A549 (cell line): ENCODE results near the gene KCNK17. TPM values are rescaled to one million over a fixed set of nuclear protein-coding genes. Genes with fewer than 3 reads are reported as not detected.

ENCODE experiments used
- ATAC-seq, 2 experiments: fragments of 200-7000 bp in 1 of 2; fragments of >200 bp in 1 of 2; cut with Nextera tagmentation in 1 of 2; cut with Tn5 transposase in 1 of 2; 3 replicates each; pipeline versions ENCODE4 v1.8.0 to v1.9.1; 2018 to 2020; ENCODE audit warnings: mild to moderate bottlenecking in 1 of 2, moderate library complexity in 1 of 2
- CTCF ChIA-PET: fragments of 300-600 bp; sonication (Branson Sonifier 250); formaldehyde crosslinking; extraction: SDS; loops from one replicate; lab custom pipeline; 2021; ENCODE audit warnings: antibody characterized with exemption, inconsistent platforms; lab: Yijun Ruan, JAX
- POLR2A ChIA-PET: fragments of 350-600 bp; formaldehyde crosslinking; extraction: SDS; loops from one replicate; lab custom pipeline; 2021; ENCODE audit warnings: antibody characterized with exemption, inconsistent platforms; lab: Yijun Ruan, JAX
- DNase-seq, 2 experiments: peaks; one replicate each; pipeline versions ENCODE4 v3.0.0 to v3.0.0-alpha.2; 2011 to 2016; ENCODE audit warnings: low read depth in 1 of 2, low spot score in 1 of 2
- FAIRE-seq: peaks from 2 replicates; lab custom pipeline; 2011; peaks lifted over from hg19 to GRCh38; lab: Jason Lieb, UNC
- H3K27ac ChIP-seq, 2 experiments: fragments of >200 bp; sonication (Bioruptor Twin); formaldehyde crosslinking; 3 replicates each; pipeline ENCODE4 v1.5.1; 2016 to 2017
- H3K4me1 ChIP-seq: fragments of >200 bp; sonication (Bioruptor Twin); formaldehyde crosslinking; 3 replicates; pipeline ENCODE4 v1.6.1; 2016
- H3K4me2 ChIP-seq: fragments of >200 bp; sonication (Bioruptor Twin); formaldehyde crosslinking; 3 replicates; pipeline ENCODE4 v1.6.1; 2016
- H3K4me3 ChIP-seq: fragments of >200 bp; sonication (Bioruptor Twin); formaldehyde crosslinking; 3 replicates; pipeline ENCODE4 v1.5.1; 2016
- H3K9me3 ChIP-seq: fragments of >200 bp; sonication (Bioruptor Twin); formaldehyde crosslinking; 3 replicates; pipeline ENCODE4 v1.6.1; 2016
- CEBPB ChIP-seq, 2 experiments: fragments of >200 bp in 1 of 2; sonication (Bioruptor Twin) in 1 of 2; formaldehyde crosslinking in 1 of 2; IDR thresholded peaks; 2 replicates each; pipeline ENCODE4 v1.6.1; 2012 to 2016
- CHD4 ChIP-seq: fragments of 200-600 bp; sonication (generic); IDR thresholded peaks from 2 replicates; pipeline ENCODE4 v1.6.1; 2016; ENCODE audit warnings: antibody characterized with exemption, mild to moderate bottlenecking, borderline replicate concordance
- EHF ChIP-seq: fragments of 250-450 bp; sonication (Bioruptor Pico); IDR thresholded peaks from 2 replicates; pipeline ENCODE4 v1.5.0; 2020; ENCODE audit warnings: mild to moderate bottlenecking
- EHMT2 ChIP-seq: fragments of 200-600 bp; sonication (generic); IDR thresholded peaks from 2 replicates; pipeline ENCODE4 v1.6.1; 2016; ENCODE audit warnings: antibody characterized with exemption, low read depth, mild to moderate bottlenecking, moderate library complexity
- EP300 ChIP-seq, 2 experiments: fragments of >200 bp; sonication (Bioruptor Twin); formaldehyde crosslinking; IDR thresholded peaks; 2 replicates in 1 of 2; 3 replicates in 1 of 2; pipeline ENCODE4 v1.6.1; 2016 to 2017
- ESRRA ChIP-seq: fragments of 150-350 bp; IDR thresholded peaks from 2 replicates; pipeline ENCODE4 v1.6.1; 2014; ENCODE audit warnings: mild to moderate bottlenecking, low read length, borderline replicate concordance
- FOSB ChIP-seq: fragments of 250-450 bp; sonication (Bioruptor Pico); IDR thresholded peaks from 2 replicates; pipeline ENCODE4 v1.5.0; 2020; ENCODE audit warnings: mild to moderate bottlenecking, moderate library complexity
- HDAC2 ChIP-seq: fragments of 200-600 bp; sonication (generic); IDR thresholded peaks from 2 replicates; pipeline ENCODE4 v1.6.1; 2016
- HEYL ChIP-seq: fragments of 250-450 bp; sonication (Bioruptor Pico); IDR thresholded peaks from 2 replicates; pipeline ENCODE4 v1.8.0; 2021; ENCODE audit warnings: mild to moderate bottlenecking, moderate library complexity
- HOXA7 ChIP-seq: fragments of 250-450 bp; sonication (Bioruptor Pico); IDR thresholded peaks from 2 replicates; pipeline ENCODE4 v1.5.0; 2020; ENCODE audit warnings: mild to moderate bottlenecking, moderate library complexity
- HOXB5 ChIP-seq: fragments of 250-450 bp; sonication (Bioruptor Pico); IDR thresholded peaks from 2 replicates; pipeline ENCODE4 v1.5.0; 2020; ENCODE audit warnings: mild to moderate bottlenecking, moderate library complexity
- JUNB ChIP-seq: fragments of >200 bp; sonication (Bioruptor Twin); formaldehyde crosslinking; IDR thresholded peaks from 2 replicates; pipeline ENCODE4 v1.6.1; 2016
- KDM1A ChIP-seq: fragments of 200-600 bp; sonication (generic); IDR thresholded peaks from 2 replicates; pipeline ENCODE4 v1.6.1; 2016; ENCODE audit warnings: low read depth, mild to moderate bottlenecking
- MAFK ChIP-seq: fragments of 450-650 bp; IDR thresholded peaks from 2 replicates; pipeline ENCODE4 v1.6.1; 2014; ENCODE audit not compliant: partially characterized antibody
- MYC ChIP-seq: IDR thresholded peaks from 2 replicates; pipeline ENCODE4 v1.6.1; 2012; ENCODE audit warnings: mild to moderate bottlenecking, inconsistent platforms, low read length, improper control_type of control experiment, borderline replicate concordance
- NFE2L2 ChIP-seq: fragments of 150-350 bp; conservative IDR thresholded peaks from 2 replicates; pipeline ENCODE4 v1.6.1; 2014; ENCODE audit warnings: low read length
- NPAS2 ChIP-seq: fragments of 250-450 bp; sonication (Bioruptor Pico); IDR thresholded peaks from 2 replicates; pipeline ENCODE4 v1.8.0; 2022; ENCODE audit warnings: mild to moderate bottlenecking, moderate library complexity, borderline replicate concordance
- PHF8 ChIP-seq: fragments of 200-600 bp; sonication (generic); IDR thresholded peaks from 2 replicates; pipeline ENCODE4 v1.6.1; 2016; ENCODE audit warnings: low read depth, mild to moderate bottlenecking, antibody characterized with exemption, moderate library complexity, borderline replicate concordance
- POLR2A ChIP-seq: IDR thresholded peaks from 2 replicates; pipeline ENCODE4 v1.6.1; 2012; ENCODE audit warnings: mild to moderate bottlenecking, low read length
- RAD21 ChIP-seq, 2 experiments: fragments of >200 bp in 1 of 2; sonication (Bioruptor Twin) in 1 of 2; formaldehyde crosslinking in 1 of 2; IDR thresholded peaks in 1 of 2; conservative IDR thresholded peaks in 1 of 2; 2 replicates in 1 of 2; 3 replicates in 1 of 2; pipeline ENCODE4 v1.6.1; 2012 to 2018; ENCODE audit warnings: inconsistent platforms in 1 of 2
- REST ChIP-seq: fragments of 200-600 bp; sonication (generic); IDR thresholded peaks from 2 replicates; pipeline ENCODE4 v1.6.1; 2016; ENCODE audit warnings: antibody characterized with exemption, mild to moderate bottlenecking, moderate library complexity
- RFX5 ChIP-seq: fragments of 450-650 bp; IDR thresholded peaks from 2 replicates; pipeline ENCODE4 v1.7.1; 2014; ENCODE audit warnings: antibody characterized with exemption, mild to moderate bottlenecking, moderate library complexity
- TFCP2L1 ChIP-seq: fragments of 250-450 bp; sonication (Bioruptor Pico); IDR thresholded peaks from 2 replicates; pipeline ENCODE4 v1.5.0; 2021; ENCODE audit warnings: mild to moderate bottlenecking
- TP53 ChIP-seq: fragments of 250-450 bp; sonication (Bioruptor Pico); IDR thresholded peaks from 2 replicates; pipeline ENCODE4 v1.5.0; 2021; ENCODE audit warnings: mild to moderate bottlenecking, moderate library complexity
- ZSCAN20 ChIP-seq: fragments of 250-450 bp; sonication (Bioruptor Pico); IDR thresholded peaks from 2 replicates; pipeline ENCODE4 v1.8.0; 2022; ENCODE audit warnings: mild to moderate bottlenecking, moderate library complexity
- whole genome bisulfite sequencing: methylation state at CpG from one replicate; pipeline ENCODE4 v1.1.6; 2017; ENCODE audit errors: missing lambda C conversion rate; 5-methylcytosine and 5-hydroxymethylcytosine counted together
- polyA plus RNA-seq, 4 experiments: library from polyadenylated mRNA; depleted of rRNA in 3 of 4; stranded (reverse); fragments of >200 nt; fragmentation: RNase III in 1 of 4; extraction: RNeasy Plus Mini Kit Qiagen cat#74134 plus additional on column Dnase treatment in 1 of 4; gene quantifications; 2 replicates in 3 of 4; 3 replicates in 1 of 4; pipeline ENCODE4 v1.2.3, GENCODE V29; 2011 to 2017

Gene KCNK17
- polyA plus RNA-seq, 2 of the 4 experiments (the other 2 are of a cell fraction): not detected

GRCh38 chr6:39357998-39358686 lies 43.9 kb upstream of the KCNK17 start:
- FAIRE-seq: no peak
- ChIA-PET CTCF (interaction anchor here (0.9 to 1.2 kb wide), 3 partner anchors 19 to 1824 kb away, joined by 3 to 4 read pairs (median 3); no protein-coding TSS in a partner anchor), POLR2A (no interaction called here)
- DNase-seq: no peak
- Histone ChIP-seq H3K4me2 (no peak overlapping the region), H3K4me1 (no peaks in the 10 kb centered on the region), H3K9me3 (no peaks in the 10 kb centered on the region), H3K4me3 (no peak overlapping the region), H3K27ac (no peak overlapping the region)
- no peak for ATAC-seq
- WGBS: 46% methylated on average over 5 of the region's 7 CpGs
- TF ChIP-seq TFCP2L1: no peak
- TF ChIP-seq NFE2L2: no peak
- TF ChIP-seq CHD4: no peak
- TF ChIP-seq KDM1A: no peak
- no peak for TF ChIP-seq FOSB (CRISPR knock-in tag)
- TF ChIP-seq RFX5: no peak
- no peak for TF ChIP-seq PHF8
- no peak for TF ChIP-seq HEYL (CRISPR knock-in tag)
- no peak for TF ChIP-seq HDAC2
- TF ChIP-seq JUNB: no peak
- no peak for TF ChIP-seq MAFK
- no peak for TF ChIP-seq MYC
- no peak for TF ChIP-seq EHF (CRISPR knock-in tag)

- POLR2A ChIA-PET: no interaction called here
- no peak for FAIRE-seq
Observed at GRCh38 chr6:39353698-39354315, 39.6 kb upstream of the KCNK17 start.

More at GRCh38 chr6:39353698-39354315, 39.6 kb upstream of the KCNK17 start:
- Histone ChIP-seq H3K4me3 (no peak overlapping the region), H3K9me3 (no peaks in the 10 kb centered on the region), H3K4me1 (no peaks in the 10 kb centered on the region), H3K4me2 (no peak overlapping the region), H3K27ac (no peak overlapping the region)
- ATAC-seq: no peak
- no peak for DNase-seq
- 4% methylated on average over 3 of the region's 7 CpGs for WGBS
- CTCF ChIA-PET: interaction anchor here (0.7 to 1.0 kb wide), 2 partner anchors 8 to 538 kb away, joined by 3 read pairs; no protein-coding TSS in a partner anchor
- TF ChIP-seq REST (no peak), HOXB5 (no peak), PHF8 (no peak), RAD21 (conservative IDR thresholded peaks at IDR 0.05 in 1 of 2, IDR thresholded peaks at IDR 0.05 in 1 of 2) (no peak), HOXA7 (no peak), ZSCAN20 (CRISPR knock-in tag) (no peak), POLR2A (no peak), NPAS2 (CRISPR knock-in tag) (no peak), MYC (no peak), EHMT2 (no peak), EP300 (IDR thresholded peaks at IDR 0.05) (no peak), TP53 (no peak), MAFK (no peak), ESRRA (no peak), CEBPB (IDR thresholded peaks at IDR 0.05) (no peak)
- TF ChIP-seq, all 56 proteins: peak for 0
